A204.1 (cell line): Measurements from ENCODE around the gene EHD1.

Experiments used
- FAIRE-seq: peaks from 2 replicates; lab custom pipeline; 2012; peaks lifted over from hg19 to GRCh38; lab: Jason Lieb, UNC

The EHD1 gene

DNA sequence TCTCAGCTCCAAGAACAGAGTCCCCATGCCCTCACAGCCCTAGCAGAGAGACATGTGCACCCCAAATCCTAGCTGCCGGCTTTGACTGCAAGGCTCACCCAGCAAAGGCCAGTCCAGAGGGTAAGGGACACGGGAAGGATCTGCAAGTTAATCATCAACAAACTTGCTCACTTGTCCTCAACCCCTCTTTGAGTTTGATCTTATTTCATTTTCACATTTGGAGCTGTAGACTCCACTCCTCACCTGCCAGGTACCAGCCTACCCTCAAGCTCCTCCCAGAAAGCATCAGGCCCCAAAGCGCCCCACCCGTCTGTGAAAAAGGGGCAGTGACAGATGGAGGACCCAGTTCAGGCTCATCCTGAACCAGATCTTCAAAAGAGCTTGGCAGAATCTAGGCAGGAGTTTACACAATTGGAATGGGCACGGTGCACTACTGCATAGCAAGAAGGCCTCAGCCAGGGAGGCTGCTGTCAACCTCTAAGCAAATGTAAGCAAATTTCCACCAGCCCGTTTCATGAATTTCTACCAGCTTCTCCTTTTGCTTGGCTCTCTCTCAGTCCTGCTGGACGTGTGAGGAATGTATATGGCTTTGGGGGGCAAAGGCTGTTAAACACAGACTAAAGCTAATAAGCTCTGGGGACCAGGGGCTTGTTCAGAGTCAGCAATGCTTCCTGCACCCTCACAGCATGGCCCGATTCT lies 5.5 kb downstream of the EHD1 start:
- FAIRE-seq: no peak

DNA sequence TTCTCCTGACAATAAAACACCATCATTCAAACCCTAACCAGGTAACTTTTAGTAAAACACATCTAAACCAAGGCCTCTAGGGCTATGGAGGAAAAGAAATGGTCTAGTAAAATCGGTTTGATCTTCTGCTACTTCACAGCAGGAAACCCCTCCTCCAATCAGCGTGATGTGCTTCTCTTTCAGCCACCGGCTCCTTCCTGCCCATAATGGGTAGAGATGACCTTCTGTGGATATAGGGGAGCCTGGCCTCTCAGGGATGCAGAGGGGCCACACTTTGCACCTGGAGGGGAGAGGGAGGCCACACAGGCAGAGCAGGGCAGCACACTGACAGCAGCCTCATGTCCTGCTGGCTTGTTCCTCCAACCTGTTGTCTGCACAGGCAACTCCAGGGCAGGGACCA lies 6.9 kb downstream of the EHD1 start:
- no peak for FAIRE-seq

DNA sequence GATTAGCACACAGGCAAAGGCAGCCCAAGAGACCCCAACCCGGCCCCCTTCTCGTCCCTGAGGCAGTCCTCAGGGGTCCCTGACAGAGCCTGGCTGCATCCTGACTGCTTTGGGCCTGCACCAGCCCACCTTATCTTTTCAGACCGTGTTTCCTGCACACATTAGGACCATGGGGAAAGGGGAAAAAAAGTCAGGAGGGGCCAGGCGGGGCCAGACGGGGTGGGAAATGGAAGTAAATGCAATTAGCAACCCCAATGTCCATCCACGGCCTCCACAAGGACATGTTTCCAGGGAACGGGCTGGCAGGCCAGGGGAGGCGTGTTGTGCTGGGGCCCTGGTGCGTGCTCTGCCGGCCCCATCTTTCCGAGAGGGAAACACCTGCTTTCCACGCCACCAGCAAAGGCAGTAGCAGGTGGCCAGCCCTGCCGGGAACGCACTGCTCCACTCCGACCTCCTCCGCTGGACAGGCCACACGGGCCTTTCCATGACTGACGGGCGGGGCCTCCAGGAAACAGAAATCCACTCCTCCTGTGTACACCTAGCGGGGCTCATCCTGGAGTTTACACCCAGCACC lies 7.4 kb downstream of the EHD1 start:
- no peak for FAIRE-seq

DNA sequence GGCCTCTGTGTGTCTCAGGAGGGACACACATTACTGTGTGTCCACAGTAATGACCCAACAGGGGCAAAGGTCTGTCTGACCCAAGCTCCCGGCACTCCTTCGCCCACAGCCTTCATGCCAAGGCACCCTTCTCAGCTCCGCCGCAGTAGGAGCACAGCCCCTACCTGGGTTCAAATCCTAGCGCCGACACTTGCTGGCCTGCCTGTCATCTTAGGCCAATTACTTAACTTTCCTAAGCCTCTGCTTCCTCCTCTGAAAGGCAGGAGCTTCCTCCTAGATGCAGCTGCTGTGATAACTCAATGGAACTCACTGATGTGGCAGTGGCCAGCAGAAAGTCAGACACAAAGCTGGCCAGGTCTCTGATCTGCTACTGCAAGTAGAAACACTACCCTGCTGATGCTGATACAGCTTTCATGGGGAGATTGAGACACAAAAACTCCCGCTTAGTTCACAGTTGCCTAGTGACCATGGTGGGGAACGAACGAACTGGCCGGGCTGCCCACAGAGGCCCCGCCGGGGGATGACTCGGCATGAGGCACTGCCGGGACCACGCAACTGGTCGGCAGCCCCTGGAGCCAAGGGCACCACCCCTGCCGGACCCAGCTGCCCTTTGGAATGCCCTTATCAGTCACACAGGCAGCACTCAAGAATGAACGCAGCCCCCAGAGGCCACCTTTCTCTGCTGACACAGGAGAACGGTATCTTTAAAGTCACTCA lies 8.1 kb downstream of the EHD1 start:
- no peak for FAIRE-seq

DNA sequence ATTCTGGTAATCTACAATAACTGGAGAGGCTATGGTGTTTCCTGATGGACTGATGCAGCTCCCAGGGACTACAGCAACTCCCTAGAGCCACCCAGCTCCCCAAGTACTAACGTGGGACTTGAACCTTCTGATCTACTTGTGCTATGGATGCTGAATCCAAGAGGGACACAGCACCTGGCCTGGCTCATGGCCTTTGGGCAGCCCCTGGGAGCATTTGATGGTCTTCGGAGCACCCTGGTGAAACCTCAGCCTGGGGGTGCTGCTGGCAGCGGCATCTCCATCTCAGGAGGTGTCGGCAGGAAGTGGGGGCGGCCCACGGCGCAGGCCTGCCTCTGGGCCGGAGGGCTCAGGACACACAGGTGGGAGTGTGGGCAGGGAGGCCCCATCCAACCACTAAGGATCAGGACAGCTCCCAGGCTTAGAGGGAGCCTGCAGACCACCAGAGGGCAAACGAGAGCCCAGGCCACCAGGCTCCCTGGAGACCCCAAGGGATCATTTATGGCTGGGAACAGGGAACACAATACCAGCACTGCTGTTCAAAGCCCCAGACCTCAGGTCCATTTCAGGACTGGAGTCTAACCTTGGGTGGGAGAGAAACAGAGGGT lies 8.7 kb downstream of the EHD1 start:
- no peak for FAIRE-seq

DNA sequence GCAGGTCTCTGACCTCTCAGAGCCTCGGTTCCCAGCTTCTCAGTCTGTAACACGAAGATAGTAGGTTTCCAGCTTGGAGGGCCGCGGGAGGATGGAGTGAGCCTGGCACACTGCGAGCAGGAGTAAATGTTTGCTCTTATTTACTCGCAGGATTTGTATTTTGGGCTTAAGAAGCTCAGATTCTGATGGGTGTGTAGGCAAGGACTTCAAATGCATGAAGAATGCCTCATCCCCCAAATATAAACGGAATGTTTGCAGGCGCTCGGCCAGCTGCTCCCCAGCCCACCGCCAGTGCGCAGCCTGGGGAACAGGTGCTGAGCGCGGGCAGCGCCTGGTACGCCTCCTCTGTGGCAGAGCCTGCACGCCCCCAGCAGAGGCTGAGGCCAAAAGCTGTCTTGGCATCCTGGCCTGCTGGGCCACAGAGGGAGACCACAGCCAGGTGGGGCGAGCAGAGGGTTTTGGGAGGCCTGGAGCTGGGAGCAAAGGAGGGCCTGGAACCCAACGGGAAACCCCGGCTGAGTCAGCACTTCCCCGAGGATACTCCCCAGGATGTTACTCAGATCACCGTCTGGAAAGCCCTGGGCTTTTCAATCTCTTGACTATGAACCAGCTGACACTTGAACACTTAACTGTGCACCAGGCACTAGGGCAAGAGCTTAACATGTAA lies 9.4 kb downstream of the EHD1 start:
- no peak for FAIRE-seq

DNA sequence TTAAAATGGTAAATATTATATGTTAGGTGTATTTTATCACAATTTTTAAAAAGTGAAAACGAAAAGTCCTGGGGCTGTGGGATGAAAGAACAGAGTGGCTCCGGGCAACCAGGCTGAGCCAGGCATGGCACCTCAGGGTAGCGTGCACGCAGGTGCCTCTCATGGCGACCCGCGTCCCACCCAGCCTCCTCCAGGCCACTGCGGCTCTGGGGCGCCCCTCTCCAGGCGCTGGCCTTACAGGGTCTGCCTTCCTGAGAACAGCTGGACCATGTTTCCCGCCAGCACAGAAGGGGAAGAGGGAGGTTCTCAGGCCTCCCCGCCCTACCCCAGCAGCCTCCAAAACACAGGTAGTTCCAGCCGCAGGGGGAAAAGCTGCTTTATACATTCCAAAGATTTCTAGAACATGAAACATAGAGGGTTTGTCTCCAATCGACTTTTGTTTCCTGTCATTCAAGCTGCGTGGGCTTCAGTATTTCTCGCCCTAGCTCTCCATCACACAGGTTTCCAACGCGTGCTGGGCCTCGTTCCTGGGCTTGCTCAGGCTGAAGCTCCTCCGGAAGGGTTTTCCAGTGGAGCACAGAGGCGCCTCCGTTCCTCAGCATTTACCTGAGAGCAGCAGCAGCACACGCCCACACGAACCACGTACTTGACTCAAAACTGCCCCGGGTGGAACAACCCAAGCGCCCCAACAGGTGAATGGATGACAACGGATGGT lies 10.5 kb downstream of the EHD1 start:
- no peak for FAIRE-seq

DNA sequence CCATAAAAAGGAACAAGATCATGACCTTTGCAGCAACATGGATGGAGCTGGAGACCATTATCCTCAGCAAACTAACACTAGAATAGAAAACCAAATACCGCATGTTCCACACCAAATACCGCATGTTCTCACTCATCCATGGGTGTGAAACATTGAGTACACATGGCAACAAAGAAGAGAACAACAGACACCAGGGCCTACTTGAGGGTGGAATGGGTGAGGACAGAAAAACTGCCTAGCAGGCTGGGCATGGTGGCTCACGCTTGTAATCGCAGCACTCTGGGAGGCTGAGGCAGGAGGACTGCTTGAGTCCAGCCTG lies 12.3 kb downstream of the EHD1 start:
- FAIRE-seq: no peak

DNA sequence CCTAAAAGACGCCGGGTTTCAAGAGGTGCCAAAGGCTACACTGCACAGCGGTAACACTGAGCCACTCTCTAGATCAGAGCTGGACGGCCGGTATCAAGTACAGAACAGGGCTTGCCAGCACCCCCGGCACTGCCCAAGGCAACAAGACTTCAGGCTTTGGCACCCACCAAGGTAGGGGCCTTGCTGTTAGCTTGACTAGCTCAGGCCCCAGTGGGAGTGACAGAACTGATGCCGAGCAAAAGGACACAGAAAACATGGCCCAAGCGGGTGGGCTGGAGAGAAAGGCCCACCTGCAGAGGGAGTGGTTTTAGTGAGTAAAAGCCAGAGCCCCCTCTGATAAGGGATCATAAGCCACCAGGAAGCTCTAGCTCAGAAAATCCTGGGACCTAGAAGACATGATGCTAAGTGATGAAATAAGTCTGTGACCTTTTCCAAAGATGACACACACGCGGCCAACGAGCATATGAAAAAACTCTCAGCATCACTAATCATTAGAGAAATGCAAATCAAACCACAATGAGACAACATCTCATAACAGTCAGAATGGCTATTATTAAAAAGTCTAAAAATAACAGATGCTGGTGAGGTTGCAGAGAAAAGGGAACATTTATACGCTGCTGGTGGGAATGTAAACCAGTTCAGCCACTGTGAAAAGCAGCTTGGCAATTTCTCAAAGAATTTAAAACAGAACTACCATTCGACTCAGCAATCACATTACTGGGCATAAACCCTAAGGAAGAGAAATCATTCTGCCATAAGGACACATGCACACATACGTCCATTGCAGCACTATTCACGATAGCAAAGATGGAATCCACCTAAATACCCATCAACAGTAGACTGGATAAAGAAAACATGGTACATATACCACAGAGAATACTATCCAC lies 12.9 kb downstream of the EHD1 start:
- no peak for FAIRE-seq

DNA sequence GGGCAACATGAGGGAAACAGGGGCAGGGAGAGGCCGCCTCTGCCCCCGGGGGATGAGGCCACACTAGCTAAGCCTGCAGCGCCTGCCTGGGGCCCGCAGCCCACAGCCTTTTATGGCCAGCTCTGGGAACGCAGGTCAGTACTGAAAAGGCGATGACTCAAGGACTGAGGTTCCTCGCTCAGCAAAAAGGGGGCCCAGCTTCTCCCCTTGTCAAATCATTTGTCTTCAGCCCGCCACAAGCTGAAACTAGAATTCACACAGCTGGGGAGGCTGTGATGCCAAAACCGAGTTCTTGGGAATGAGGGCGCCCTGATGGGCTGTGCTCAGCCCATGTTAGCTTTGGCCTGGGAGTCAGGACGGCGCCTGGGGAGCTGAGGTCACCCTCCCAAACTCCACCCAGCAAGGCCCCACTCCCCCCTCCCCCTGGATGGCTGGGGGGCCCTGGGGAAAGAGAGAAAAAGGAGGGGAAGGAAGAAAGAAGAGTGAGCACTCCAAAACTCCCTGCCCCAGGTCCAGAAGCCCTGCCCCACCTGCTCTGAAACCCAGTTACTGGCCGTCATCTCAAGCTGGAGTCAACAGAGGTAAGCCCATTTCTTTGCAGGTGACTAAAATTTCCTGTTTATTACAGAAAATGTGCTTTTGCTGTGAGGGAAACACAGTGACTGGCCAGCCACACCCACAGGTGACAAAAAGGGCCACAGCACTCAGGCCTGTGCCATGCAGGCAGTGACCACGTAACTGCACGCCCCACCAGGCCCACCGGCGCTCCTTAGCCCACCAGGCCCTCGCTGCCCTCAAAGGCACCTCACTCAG lies 13.7 kb downstream of the EHD1 start:
- FAIRE-seq: no peak

DNA sequence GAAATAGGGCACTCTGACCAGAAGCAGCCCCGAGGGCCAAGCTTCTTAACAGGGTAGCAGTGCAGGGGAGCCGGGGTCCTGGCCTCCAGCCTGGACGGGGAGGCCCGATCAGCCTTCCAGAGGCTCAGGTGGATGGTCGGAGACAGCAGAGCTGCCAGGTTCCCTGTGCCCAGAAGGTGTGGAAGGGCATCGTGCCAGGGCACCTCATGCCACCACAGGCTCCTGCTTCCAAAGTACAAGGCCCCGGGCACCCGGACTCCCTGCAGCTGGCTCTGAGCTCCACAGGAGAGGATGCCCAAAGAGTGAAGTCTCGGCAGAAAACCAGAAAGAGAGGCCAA lies 14.3 kb downstream of the EHD1 start:
- FAIRE-seq: no peak

DNA sequence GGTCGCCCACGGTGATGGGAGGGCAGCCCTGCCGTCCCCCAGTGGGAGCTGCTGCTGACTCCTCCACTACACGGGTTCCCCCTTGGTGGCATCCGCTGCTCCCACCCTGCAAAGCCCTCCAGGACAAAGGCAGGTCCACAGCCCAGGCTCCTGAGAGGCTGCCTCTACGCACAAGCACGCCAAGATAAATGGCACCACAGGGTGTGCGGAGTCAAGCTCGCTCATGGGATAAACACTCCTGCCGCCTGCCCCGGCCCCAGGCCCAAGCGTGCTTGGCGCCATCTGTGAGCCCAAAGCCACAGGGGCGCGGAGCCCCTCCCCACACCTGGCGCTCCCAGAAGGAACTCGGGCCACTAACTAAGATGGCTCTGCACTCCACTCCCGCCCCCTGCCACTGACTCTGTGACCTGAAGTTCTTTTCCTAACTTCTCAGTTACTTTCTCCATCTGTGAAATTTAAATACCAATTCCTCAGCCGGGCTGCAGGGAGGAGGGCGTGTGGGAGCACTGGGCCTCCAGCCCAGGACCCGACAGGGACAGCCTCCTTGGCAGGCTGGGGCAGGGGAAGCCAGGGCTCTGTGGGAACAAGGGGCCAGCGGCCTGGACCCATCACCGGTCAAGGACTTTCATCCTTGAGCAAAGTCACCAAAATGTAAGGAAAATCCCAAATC lies 14.9 kb downstream of the EHD1 start:
- no peak for FAIRE-seq

DNA sequence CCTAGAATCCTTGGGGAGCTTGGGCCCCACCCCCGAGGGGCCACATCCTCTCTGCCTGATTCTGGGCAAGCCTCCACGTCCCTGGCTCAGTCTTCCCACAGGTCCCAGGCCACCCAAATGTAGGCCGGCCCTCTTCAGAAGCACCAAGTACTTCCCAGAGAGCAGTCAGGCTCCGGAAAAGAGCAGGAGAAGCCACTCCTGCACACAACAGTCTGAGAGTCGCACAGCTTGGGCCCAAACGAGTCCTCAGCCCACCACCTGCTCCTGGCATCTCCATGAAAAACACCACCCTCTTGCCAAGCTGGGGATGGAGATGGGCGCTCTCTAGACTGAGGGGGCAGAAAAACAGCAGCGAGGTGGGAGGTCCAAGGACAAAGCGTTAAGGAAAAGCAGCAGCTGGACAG lies 15.4 kb downstream of the EHD1 start:
- FAIRE-seq: no peak

DNA sequence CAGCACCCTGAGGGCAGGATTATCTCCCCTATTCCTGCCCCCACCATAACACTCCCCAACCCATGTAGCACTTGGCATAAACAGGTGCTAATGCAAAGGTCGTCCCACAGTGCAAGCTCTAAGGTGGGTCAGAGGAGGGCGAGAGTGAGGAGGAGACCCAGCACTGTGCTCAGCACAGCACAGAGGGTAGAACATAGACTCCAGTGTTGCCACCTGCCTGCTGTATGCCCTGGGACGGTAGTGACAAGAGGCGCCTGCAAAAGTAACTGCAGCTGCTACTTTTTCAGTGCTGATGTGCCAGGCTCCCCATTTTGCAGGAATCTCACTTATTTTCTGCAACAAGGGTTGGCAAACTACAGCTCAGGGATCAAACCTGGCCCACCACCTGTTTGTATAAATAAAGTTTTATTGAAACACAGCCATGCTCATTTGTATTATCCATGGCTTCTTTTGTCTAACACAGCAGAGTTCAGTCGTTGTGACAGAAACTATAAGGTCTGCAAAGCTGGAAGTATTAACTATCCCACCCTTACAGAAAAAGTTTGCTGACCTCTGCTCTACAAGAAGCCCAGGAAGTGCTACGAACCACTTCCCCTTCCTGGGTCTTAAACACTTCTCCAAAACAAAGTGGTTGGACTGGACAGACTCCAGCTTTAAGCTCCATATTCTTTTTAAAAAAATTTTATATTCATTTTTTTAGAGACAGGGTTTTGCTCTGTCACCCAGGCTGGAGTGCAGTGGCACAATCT lies 17.0 kb downstream of the EHD1 start:
- no peak for FAIRE-seq

DNA sequence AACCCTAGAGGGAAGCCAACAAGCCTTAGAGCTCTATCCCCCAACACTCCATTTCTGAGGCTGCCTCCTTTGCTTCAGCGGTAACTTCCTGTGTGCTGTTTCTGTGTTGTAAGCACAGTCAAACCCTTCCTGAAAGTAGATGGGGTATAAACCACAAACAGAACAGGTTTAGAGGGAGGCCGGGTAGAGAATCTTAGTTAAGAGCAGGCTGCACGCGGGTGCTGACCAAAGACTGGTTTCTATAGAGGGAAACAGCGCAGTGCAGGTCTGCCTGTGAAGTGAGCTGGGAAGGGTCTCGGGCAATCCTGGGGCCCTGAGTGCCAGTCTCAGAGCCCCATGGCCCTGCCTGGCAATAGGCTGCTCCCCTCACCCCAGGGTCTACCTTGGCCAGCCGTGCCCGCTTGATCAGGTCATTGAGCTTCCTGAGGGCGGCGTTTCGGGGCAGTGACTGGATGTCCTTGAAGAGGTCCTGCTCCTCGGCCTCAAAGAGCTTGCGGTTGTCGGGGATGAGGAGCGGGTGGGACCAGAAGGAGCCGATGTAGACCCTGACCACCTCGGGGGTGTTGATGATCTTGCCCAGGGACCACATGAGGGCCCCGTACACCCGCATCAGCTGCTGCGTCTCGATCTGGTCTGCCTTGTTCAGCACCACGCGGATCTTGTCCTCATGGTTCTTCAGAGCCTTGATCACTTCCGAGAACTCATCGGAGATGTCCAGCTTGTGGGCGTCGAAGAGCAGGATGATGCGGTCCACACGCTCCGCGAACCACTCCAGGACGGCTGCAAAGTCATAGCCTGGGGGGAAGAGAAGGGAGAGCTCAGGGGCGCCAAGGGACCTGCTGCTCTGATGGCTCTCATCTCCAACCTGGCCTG lies 18.6 kb downstream of the EHD1 start:
- FAIRE-seq: no peak

DNA sequence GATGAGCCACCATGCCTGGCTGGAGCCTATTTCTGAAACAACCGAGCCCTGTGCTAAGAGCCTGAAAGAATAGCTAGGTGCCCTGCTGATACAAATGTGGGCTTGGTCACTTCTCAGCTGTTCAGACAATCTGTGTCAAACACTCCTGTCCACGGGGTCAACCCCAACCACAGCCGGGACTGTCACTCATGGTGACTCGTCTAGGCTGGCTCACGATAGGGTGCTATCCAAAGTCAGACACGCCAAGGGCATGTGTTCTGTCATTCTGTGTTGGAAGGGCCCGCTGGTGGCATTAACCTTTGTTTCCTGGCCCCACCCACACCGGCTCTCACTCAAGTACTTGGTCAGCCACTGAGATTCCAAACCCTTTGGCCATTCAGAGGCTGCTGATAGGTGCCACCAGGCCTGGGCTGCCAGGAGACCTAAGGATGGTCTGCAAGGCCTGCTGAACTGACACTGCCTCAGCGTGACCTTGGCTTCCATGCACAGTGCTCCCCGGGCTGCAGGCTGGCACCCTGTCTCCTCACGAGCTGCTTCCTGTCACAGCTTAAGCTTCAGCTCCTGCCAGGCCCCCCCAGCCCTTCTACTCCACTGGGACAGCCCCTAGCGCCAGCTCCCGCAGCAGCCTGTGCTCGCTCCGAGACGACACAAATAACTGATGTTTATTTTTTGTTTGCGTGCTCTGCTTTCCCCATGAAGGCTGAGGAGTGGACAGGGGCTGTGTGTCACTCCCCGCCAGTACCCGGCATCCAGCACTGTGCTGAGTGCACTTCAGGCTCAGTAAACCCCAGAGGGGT lies 19.8 kb downstream of the EHD1 start:
- no peak for FAIRE-seq

DNA sequence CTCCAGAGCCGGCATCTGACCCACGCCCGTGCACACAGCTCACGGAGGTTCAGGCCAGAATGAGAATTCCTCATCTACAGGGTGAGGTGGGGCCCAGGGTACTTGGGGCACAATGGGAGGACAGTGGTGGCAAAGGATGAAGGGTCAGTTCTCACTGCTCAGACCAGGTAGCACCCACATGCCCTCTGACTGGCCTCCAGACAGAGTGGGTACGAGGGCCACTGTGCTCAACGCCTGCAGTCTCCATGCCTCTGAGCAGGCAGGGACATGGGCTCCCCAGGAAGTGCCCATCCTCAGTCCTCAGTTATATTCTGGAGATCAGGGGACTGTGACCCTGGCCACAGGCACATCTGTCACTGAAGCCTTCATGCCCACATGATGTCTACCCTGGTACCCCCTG lies 20.9 kb downstream of the EHD1 start:
- FAIRE-seq: no peak
